ENCODE results near the gene SHROOM2. TPM values are rescaled to one million over a fixed set of nuclear protein-coding genes. Genes with fewer than 3 reads are reported as not detected.
A peak's percentile ranks its signal among the peaks of the same experiment; 100 is the strongest.

The SHROOM2 gene
- total RNA-seq, 1 experiment from 2014 or later, result 0.57 TPM

DNA sequence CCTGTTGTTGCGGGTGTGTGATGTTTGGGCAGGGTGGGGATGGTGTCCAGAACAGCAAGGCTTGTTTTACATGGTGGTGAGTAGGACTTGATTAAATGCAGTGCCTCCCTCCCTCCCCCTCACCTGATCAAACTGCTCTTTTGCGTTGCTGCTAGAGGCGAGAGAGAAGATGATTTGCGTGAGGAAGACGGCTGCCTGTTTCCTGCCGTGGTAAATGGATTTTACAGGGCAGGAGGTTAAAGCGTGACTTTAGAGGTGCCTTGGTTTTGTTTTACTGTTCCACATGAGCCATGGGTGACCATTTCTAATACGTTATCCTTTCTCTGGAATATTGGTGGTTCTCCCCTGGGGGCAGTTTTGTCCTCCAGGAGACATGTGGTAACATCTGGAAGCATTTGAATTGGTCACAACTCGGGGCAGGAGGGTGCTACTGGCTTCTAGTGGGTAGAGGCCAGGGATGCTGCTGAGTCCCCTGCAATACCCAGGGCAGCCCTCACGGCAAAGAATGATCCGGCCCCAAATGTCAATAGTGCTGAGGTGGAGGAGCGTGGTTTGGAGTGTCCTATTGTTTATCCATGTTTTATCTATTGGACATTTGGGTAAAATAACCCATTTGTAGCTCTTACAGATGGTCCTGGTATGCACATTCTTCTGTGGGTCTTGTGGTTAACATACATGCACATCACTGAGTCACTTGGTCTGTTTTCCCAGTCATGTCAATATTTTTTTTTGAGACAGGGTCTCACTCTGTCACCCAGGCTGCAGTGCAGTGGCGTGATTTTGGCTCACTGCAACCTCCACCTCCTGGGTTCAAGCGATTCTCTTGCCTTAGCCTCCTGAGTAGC, 73.7 kb downstream of the SHROOM2 start:
- H3K27ac ChIP-seq, result no peak overlapping the region
- no peaks in the 10 kb centered on the region for H3K4me1 ChIP-seq
- H3K27me3 ChIP-seq, result peaks cover 3% of the 10 kb centered on the region; the same call in 1 of the 2 replicates
- H3K36me3 ChIP-seq, result no peaks in the 10 kb centered on the region
- H3K4me3 ChIP-seq, result no peak overlapping the region
- no peak for DNase-seq
- no peaks in the 10 kb centered on the region for H3K9me3 ChIP-seq (replicated peaks)

DNA sequence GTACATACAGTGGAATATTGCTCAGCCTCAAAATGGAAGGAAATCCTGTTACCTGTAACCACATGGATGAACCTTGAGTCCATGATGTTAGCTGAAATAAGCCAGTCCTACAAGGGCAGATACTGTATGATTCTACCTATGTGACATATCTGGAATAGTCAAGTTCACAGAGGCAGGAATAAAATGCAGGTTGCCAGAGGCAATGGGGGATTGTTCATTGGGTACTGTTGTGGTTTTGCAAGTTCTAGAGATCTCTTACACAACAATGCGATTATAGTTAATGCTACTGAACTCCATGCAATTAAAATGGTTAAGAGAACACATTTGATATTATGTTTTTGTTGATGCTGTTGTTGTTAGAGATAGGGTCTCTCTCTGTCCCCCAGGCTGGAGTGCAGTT, 74.6 kb downstream of the SHROOM2 start:
- Histone ChIP-seq H3K4me1 (no peaks in the 10 kb centered on the region), H3K4me3 (no peak overlapping the region), H3K36me3 (no peaks in the 10 kb centered on the region), H3K9me3 (replicated peaks) (no peaks in the 10 kb centered on the region), H3K27ac (no peak overlapping the region), H3K27me3 (peaks cover 3% of the 10 kb centered on the region; the same call in 1 of the 2 replicates)
- DNase-seq, result no peak

DNA sequence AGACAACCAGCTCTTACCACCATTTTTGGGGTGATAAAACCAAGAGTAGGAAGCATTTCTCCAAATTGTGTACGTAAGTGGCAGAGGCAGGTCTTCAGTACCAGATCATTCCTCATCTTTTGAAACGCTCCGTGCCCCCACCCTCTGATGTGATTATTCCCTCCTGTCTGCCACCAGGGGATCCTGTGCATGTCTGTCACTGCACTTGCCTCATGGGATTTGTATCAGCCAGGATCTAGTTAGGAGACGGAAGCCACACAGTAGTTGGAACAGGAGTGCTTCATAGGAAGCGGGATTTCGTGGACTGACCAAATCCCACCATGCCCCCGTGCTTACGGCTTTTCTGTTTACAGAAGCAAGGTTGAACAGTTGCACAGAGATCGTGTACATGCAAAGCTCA, 75.5 kb downstream of the SHROOM2 start:
- Histone ChIP-seq H3K27ac (no peak overlapping the region), H3K27me3 (peaks cover 3% of the 10 kb centered on the region; the same call in 1 of the 2 replicates), H3K4me3 (no peak overlapping the region), H3K36me3 (no peaks in the 10 kb centered on the region), H3K9me3 (replicated peaks) (no peaks in the 10 kb centered on the region), H3K4me1 (no peaks in the 10 kb centered on the region)
- no peak for DNase-seq

DNA sequence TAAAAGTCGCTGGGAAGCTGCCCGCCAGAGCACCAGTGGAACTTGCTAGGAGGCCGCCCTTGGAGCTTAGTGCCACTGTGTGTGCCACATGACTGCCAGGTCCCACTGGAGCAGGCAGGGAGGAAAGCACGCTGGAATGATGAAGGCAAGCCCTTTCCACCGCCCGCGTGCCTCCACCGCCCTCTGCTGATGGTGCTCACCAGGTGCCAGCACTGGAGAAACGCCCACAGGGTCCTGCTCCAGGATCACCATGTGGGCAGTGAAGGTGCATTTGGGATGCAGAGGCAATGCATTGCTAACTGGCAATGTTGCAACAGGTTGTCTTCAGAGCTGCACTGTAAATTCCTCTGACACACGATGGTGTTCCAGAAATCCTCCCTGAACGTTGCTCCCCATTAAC, 76.3 kb downstream of the SHROOM2 start:
- H3K9me3 ChIP-seq (replicated peaks), result no peaks in the 10 kb centered on the region

DNA sequence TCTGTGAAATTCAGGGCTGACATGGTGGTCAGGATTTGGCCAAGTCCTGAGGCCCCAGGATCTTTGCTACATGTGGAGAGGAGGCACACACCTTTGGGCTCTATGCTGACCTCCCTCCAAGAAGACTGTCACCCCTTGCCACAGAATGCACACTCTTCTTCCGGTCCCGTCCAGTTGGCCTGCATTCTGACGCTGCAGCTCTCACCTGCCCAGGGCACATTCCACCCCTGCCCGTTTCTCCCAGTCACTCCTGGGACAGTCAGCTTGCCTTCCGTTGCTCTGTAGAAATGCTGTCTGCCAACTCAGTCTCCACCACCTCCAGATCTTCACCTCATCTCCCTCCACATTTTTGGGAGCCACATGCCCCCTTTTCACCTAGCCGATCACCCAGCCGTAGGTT, 76.7 kb downstream of the SHROOM2 start:
- no peaks in the 10 kb centered on the region for H3K36me3 ChIP-seq
- DNase-seq, result no peak
- no peak overlapping the region for H3K27ac ChIP-seq
- H3K9me3 ChIP-seq (replicated peaks), result no peaks in the 10 kb centered on the region
- H3K4me1 ChIP-seq, result no peaks in the 10 kb centered on the region
- no peaks in the 10 kb centered on the region for H3K27me3 ChIP-seq
- no peak overlapping the region for H3K4me3 ChIP-seq

More for the DNA sequence above, 76.3 kb downstream of the SHROOM2 start:
- Histone ChIP-seq H3K27me3 (no peaks in the 10 kb centered on the region), H3K36me3 (no peaks in the 10 kb centered on the region), H3K4me3 (no peak overlapping the region), H3K27ac (no peak overlapping the region), H3K4me1 (no peaks in the 10 kb centered on the region)
- DNase-seq, result no peak

DNA sequence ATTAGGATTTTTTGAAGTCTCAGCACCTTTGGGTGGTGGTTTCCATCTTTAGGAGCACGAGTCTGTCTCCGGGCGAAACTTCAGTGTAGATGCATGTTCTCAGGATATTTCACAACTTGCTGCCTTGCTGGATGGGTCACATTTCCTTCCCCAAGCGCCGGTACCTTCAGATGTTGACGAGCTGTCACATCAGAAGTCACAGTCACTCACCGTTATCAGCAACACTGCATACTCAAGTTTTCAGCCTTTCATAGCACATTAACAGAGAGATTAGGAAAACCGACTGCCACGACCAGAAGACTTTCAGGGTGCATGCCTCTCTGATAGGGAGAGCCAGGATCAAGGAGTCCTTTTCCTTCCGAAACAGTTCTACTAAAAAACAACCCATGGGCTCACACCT, 77.8 kb downstream of the SHROOM2 start:
- DNase-seq, result no peak
- no peak overlapping the region for H3K27ac ChIP-seq
- H3K9me3 ChIP-seq (replicated peaks), result no peaks in the 10 kb centered on the region
- H3K4me3 ChIP-seq, result no peak overlapping the region
- H3K27me3 ChIP-seq, result no peaks in the 10 kb centered on the region
- H3K36me3 ChIP-seq, result no peaks in the 10 kb centered on the region
- no peaks in the 10 kb centered on the region for H3K4me1 ChIP-seq

DNA sequence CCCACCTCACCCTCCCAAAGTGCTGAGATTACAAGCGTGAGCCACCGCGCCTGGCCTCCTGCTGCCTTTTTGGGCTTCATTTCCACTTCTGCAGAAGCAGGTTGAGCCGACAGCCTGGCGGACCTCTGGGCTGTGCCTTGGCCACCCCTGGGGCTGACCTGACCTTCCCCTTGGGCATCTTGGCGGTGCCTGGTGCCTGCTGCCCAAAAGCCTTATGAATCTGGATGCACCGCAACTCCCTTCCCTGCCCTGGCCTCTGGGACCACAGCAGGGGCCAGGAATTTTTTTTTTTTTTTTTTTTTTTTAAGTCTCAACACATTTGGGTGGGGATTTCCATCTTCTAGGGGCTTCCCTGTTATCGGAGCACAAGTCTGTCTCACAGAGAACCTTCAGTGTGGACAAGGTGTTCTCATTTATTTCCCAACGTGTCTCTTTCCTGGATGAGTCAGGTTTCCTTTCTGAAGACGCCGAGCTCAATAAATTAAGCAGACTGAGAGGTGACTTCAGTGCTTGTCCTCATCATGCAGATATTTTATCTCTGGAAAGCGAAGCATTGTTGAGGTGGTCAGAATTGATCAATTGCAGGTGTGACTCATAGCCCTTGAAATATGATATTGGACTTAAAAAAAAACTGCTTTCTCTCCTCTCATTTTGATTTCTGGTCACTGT, 79.7 kb downstream of the SHROOM2 start:
- no peak for DNase-seq
- Histone ChIP-seq H3K27me3 (no peaks in the 10 kb centered on the region), H3K4me1 (no peaks in the 10 kb centered on the region), H3K36me3 (no peaks in the 10 kb centered on the region), H3K4me3 (no peak overlapping the region), H3K27ac (no peak overlapping the region), H3K9me3 (replicated peaks) (no peaks in the 10 kb centered on the region)

DNA sequence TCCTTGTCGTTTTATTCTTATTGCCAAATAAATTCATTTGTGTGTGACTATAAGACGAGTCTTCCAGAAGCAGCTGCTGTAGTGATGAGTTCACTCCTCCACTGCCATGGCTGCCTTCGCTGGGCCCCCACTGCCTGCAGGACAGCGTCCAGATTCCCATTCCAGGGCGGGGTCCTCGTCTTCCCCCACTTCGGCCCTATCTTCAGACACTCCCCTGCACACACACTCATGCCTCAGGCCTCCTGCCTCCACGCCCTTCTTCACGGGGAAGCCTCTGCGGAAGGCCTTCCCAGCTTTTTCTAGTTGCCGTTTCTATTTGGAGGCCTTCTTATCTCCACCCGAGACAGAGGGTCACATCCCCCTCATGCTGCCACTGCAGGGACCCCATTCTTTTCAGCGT, 80.4 kb downstream of the SHROOM2 start:
- no peak for DNase-seq
- Histone ChIP-seq H3K4me1 (no peaks in the 10 kb centered on the region), H3K4me3 (no peak overlapping the region), H3K9me3 (replicated peaks) (no peaks in the 10 kb centered on the region), H3K27me3 (no peaks in the 10 kb centered on the region), H3K36me3 (no peaks in the 10 kb centered on the region), H3K27ac (no peak overlapping the region)

DNA sequence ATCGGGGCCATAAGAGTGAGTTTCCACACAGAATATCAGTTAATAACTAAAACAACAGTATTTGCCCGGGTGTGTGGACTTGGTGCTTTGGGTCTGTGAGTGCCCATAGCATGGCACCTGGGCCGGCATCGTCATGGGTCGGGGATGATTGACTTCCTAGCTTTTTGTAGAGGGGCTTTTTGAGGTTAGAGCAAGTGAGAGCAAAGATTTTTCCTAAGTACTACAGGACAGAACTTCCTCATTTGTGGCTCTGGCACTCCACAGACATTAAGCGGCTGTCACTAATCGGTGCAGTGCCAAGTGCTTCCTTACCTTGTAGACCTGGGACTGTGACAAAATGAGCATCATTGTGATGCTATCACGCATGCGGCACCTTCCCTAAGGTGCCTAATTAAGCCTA, 81.0 kb downstream of the SHROOM2 start:
- no peaks in the 10 kb centered on the region for H3K9me3 ChIP-seq (replicated peaks)
- H3K4me1 ChIP-seq, result no peaks in the 10 kb centered on the region
- no peaks in the 10 kb centered on the region for H3K27me3 ChIP-seq
- DNase-seq, result no peak
- no peak overlapping the region for H3K4me3 ChIP-seq
- H3K27ac ChIP-seq, result no peak overlapping the region
- no peaks in the 10 kb centered on the region for H3K36me3 ChIP-seq

DNA sequence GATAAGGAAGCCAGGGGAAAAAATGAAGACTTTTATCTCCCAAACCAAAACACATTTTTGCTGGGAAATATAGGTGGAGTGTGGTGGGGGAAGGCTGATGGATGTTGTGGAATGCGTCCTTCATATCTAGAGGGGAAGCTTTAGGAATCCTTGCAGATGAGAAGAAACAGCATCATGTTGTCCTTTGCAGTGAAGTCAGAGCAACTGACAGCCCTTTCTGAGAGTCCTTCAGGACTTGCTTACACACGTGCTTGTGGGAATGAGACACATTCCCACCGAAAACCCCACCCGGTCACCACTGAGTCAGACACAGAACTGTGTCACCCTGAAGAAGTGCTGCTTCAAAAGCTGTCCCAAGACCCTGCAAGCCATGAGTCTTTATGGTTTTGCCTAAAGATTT, 81.5 kb downstream of the SHROOM2 start:
- Histone ChIP-seq H3K4me1 (no peaks in the 10 kb centered on the region), H3K36me3 (no peaks in the 10 kb centered on the region), H3K9me3 (replicated peaks) (no peaks in the 10 kb centered on the region), H3K27ac (no peak overlapping the region), H3K4me3 (no peak overlapping the region), H3K27me3 (no peaks in the 10 kb centered on the region)
- DNase-seq, result no peak

DNA sequence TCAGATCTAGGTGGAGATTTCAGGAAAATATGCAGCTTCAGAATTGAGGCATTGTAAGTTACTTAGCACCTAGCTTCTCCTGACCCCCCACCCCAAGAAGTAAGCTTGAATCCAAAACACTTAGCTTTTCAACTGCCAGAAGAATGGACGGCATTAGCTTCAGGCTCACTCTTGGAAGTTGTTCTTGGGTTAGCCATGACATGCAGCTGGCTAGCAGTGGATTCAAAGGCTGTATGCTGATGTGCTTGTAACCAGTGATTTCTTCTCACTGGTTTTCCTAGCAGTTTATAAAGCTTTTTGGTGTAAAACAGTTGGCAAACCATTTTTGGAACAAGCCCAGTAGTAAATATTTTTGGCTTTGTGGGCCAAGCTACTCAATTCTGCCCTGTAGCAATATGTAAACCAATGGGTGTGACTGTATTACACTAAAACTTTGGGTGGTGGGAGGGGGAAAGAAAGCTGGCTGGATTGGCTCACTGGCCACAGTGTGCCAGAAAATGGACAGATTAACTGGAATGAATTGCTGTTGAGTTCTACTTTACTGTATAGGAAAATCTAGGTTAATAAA, 85.6 kb downstream of the SHROOM2 start:
- Histone ChIP-seq H3K27me3 (no peaks in the 10 kb centered on the region), H3K9me3 (replicated peaks) (no peaks in the 10 kb centered on the region), H3K36me3 (no peaks in the 10 kb centered on the region), H3K4me1 (no peaks in the 10 kb centered on the region), H3K27ac (no peak overlapping the region), H3K4me3 (no peak overlapping the region)
- no peak for DNase-seq

DNA sequence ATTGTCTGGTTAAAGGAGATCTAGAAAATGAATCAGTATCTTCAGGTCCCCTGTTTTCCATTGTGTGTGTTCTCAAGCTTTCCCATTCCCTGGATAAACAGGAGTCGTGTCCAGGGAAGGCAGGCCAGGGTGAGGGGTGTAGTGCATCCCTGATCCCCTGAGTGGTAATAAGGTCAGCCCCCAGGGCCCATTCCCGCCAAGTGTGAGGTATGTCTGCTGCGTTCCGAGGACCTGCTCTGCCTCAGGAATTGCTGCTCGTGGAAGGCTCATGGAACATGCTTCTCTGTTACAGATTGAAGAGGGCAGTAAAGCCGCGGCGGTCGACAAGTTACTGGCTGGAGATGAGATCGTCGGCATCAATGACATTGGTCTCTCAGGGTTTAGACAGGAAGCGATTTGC, 87.1 kb downstream of the SHROOM2 start:
- H3K27me3 ChIP-seq, result no peaks in the 10 kb centered on the region
- no peaks in the 10 kb centered on the region for H3K36me3 ChIP-seq
- DNase-seq, result no peak
- H3K4me3 ChIP-seq, result no peak overlapping the region
- H3K4me1 ChIP-seq, result no peaks in the 10 kb centered on the region
- H3K9me3 ChIP-seq (replicated peaks), result no peaks in the 10 kb centered on the region
- no peak overlapping the region for H3K27ac ChIP-seq

DNA sequence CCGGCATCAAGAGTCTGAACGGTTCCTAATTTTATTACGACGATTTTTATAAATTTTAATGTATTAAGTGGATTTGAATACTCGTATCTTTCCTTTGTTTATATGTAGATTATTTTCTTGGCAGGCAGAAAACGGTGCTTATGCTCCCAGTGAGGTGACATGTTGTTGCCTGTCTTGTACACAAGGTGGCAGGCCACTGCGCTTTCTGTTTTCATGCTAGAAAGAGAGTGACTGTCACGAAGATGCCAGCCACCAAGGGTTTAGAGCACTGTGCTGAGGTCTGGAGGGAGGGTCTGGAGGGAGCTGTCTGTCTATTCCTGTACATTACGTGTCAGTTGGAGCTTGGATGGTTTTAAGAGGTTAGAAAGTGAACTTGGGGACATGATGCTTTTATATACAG, 87.7 kb downstream of the SHROOM2 start:
- Histone ChIP-seq H3K27me3 (no peaks in the 10 kb centered on the region), H3K4me1 (no peaks in the 10 kb centered on the region), H3K9me3 (replicated peaks) (no peaks in the 10 kb centered on the region), H3K36me3 (no peaks in the 10 kb centered on the region), H3K4me3 (no peak overlapping the region), H3K27ac (no peak overlapping the region)
- DNase-seq, result peak; percentile 22 to 52

DNA sequence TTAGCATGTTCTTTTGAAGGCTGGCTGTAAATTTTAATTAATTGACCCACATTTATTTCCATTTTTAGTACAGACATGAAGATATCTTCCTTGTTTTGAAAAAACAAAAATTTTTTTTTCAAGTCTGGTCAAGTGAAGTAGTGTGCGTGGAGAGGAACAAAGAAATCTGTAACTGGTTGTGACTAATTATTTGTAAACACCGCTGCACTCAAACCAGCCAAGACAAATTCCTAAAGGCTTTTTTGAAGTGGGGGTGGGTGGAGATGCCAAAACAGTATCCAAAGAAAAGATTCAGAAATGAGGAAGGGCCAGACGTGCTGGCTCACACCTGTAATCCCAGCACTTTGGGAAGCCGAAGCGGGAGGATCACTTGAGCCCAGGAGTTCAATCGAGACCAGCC, 88.3 kb downstream of the SHROOM2 start:
- no peaks in the 10 kb centered on the region for H3K27me3 ChIP-seq
- no peaks in the 10 kb centered on the region for H3K36me3 ChIP-seq
- H3K4me1 ChIP-seq, result no peaks in the 10 kb centered on the region
- H3K9me3 ChIP-seq (replicated peaks), result no peaks in the 10 kb centered on the region
- no peak overlapping the region for H3K27ac ChIP-seq
- no peak overlapping the region for H3K4me3 ChIP-seq
- DNase-seq, result no peak

DNA sequence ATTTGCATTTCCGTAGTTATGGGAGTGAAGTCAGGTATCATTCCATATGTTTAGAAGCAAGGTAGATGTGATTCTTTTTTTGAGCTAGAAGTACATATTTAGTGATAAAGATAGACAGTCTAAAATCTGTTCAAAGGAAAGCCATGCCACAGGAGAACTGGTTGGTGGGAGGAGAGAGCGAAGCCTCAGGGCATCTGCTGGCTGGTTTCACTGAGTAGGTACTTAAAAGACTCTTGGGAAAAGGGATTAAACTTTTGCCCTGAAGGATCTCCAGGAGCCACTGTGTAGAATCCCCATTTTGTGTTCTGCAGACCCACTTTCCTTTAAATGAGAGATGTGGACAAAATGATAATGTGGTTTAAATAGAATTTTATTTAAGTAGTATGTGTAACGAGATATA, 89.6 kb downstream of the SHROOM2 start:
- Histone ChIP-seq H3K4me3 (no peak overlapping the region), H3K27me3 (no peaks in the 10 kb centered on the region), H3K36me3 (no peaks in the 10 kb centered on the region), H3K9me3 (replicated peaks) (no peaks in the 10 kb centered on the region), H3K4me1 (no peaks in the 10 kb centered on the region), H3K27ac (no peak overlapping the region)
- DNase-seq, result peak in 1 of 2 experiments; percentile 23

All from SJCRH30 (cell line).